GM19397 (cell line): ENCODE data around the gene IFIH1.

Experiments
- ATAC-seq: cut with Tn5 transposase; IDR thresholded peaks from one replicate; pipeline ENCODE4 v1.9.1; 2021; ENCODE audit warnings: mild to moderate bottlenecking, moderate library complexity; ENCODE audit not compliant: unreplicated experiment

Gene IFIH1

DNA sequence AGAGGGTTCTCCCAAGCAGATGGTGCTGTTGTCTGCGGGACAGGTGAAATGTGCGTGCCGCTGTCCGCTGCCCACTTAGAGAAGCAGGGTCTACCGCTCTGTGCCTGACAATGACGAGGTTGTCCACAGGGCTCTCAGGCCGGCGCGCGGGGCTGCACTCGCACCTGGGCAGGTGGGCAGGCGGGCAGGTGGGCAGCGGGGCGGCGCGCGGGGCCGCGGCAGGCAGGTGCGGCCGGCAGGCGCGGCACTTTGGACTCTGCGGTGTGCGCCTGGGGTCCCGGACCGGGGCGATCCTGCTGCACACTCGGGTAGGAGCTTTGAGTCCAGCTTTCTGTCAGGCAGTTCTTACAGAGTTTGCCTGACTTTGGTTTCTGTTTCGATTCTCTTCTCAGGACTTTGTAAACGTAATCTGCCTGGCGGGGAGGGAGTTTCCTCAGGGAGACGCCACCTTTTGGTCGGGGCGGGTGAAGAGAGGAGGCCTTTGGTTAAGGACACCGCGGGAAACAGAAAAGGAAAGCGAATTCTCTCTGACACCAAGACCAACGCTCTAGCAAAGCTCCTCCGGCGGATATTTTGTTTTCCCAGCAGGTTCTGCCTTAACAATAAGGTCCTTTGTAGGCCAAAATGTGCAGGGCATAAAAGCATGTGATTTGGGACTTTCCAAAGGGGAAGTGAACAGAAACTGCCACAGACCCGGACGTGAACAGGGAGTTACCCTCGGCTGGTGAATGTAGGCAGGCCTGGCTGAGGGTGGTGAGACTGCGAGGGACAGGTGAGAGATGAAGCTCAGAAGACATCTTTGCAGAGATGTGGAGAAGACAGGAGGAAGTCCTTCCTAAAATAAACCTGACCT, at the start of gene IFIH1:
TSS of gene IFIH1 (minus strand) at position 357 of the 853 bp plus-strand sequence. CDS start 377 bp downstream, outside the sequence.
- peak; percentile 76 for ATAC-seq

DNA sequence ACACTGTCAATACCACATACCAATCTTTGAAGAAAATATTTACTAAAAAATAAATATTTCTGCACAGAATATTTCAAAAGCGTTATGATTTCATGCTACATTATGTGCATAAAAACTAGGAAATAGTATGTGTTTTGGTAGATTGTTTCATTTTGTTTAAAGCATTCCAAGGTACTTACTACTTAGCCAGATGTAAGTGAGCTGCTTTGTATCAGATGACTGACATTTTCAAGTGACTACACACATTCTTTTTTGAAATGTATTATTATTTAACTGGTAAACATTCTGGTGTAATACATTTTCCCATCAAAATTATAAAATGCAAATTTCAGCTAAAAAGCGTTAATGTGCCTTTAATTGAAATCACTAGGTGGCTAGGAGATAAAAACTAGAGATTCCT, 46.9 kb upstream of the IFIH1 start:
- no peak for ATAC-seq

DNA sequence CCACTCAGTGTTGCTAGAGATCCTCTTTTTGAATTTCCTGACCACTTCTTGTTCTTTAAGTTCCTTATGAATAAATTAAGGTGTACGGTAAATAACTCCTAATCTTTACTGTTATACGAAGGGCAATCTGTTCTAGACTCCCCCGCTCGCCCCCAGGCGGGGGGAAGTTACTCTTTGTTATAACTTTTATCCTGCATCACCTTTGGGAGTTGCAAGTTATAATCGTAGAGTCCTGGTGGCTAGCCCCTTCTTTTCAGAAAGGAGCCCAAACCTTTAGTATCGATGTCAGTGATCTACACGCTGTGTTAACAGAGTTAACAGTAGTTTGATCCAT, 26.1 kb upstream of the IFIH1 start:
- no peak for ATAC-seq

DNA sequence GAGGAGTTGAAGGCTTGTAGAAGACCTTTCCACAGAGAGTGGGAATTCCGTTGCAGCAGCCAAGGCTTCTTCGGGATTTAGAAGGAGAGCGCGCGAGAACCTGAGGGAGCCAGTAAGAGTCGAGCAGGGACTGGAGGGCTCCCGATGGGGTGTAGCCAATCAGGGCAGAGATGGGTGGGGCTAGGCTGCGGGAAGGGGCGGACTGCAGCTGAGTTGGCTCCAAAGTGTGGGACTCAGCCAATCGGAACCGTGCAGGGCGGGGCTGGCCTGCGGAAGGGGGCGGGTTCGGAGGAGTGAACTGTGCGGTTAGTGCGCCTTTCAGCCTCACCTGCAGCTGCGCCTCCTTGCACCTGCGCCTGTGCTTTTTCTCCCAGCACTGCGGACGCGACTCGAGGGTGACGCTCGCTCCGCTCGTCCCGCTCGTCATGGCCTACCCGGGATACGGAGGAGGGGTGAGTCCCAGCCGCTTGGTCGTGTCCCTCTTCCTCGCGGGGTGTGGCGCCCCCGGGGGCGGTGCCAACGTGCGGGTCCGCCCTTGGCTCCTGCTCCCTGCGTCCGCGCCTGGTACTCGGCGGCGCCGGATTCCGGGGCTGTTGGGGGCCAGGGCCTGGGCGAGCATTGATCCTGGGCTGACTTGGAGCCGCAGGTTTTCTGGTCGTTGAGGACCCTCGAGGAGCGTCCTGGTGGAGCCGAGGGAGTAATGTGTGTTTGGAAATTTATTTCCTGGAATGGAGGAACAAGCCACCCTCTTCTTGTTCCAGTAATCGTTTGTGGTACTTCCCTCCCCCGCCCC, 25.5 kb upstream of the IFIH1 start, which contains the start of gene GCA:
TSS of gene GCA (plus strand) at position 309 of the 793 bp plus-strand sequence. CDS start at position 426, 117 bp downstream.
- peak; percentile 97 for ATAC-seq

DNA sequence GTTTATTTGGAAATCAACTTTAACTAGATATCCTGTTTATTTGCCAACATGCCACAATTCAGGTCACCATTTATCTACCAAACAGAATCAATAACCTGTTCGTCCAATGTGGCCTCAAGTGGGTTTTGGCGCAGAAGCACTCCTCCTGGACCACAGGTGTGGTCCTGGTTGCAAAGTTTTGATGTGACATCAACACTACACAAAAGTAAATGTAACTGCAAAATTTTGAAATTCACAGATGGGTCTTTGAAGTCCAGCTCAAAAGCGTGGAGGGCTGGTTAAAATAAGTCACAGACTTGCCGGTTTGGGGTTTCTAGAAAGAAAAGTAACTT, 25.0 kb upstream of the IFIH1 start:
- ATAC-seq = peak; percentile 1

DNA sequence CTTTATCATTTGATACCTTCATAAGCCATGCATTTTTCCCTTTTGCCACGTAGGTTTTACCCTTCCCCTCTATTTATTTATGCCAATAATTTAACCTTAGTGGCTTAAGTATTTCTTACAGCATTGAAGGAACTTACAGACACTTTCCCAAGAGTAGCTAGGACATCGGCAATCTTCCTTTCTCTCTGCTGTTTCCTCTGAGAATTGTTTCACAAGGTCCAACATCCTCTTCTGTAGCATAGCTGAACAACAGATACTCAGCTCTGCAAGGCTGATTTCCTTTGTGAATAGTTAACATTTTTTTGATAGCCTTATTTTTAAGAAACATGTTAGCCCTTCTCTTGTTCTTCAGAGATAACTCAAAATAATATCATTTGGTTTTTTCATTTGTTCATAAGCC, 24.4 kb upstream of the IFIH1 start:
- no peak for ATAC-seq

DNA sequence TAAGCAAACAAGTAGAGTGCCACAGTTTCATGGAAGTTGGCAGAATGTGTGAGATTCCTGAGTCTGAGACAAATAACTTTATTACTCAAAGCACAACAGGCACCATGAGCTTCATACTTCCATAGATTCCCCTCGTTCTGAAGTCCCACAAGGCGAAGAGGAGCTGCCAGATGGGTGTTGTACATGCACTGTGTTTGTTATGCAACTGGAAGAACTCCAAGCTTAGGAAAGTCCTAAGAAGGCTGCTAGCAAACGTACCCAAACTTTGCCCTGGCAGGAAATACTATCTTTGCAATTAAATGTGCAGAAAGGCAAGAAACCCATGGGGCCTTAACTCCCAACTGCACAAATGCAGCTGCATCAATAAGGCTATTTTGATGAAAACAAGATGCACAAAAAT, 23.8 kb upstream of the IFIH1 start:
- ATAC-seq = no peak

DNA sequence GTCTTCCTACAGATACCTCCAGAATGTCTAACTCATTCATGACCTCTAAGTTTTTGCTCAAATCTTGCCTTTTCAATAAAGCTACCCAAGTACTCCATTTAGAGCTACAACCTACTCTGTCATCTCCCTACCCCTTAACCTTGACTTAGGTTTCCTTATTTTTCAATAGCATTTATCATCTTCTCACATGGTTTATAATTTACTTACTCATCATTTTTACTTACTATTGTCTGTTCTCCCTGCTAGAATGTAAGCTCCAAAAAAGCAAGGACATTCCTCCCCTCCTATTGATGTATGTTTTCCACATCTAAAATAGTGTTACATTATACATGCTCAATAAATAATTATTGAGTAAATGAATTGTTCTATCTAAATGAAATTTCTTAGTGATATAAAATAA, 22.3 kb upstream of the IFIH1 start:
- no peak for ATAC-seq

DNA sequence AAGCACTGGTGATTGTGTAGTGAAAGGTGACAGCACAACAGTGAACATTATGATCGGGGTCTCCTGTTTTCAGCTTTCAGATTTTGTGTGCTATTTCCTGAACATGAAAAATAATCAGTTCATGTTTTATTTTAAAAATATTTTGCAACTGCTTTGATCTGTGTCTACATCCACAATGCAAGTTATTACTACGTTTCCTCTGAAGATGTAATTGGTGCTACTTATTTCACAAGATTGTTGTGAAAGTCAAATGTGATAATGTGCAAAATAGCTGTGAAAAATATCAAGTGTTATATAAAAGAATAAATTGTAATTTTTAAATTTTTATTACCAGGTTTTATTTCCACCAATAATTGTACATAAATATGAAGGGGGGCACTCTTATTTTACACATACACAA, 19.4 kb upstream of the IFIH1 start:
- no peak for ATAC-seq

DNA sequence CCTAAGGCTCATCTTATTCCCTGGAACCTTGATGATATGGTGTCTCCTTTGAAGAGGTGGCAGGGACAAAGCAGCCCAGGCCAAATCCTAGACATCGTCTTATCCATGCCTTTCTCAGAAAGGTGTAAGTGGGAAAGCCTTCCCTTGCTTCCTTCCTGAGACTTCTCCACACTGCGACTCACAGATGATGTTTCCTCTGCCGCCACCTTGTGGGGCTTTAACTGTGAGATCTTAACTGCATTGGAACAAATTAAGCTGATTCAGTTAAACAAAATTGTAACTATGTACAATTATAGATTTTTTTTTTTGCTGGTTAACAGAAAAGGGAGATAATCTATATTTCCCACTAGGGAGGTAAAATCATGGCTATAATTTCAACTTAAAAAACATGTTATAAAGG, 15.5 kb upstream of the IFIH1 start:
- ATAC-seq = peak; percentile 56

DNA sequence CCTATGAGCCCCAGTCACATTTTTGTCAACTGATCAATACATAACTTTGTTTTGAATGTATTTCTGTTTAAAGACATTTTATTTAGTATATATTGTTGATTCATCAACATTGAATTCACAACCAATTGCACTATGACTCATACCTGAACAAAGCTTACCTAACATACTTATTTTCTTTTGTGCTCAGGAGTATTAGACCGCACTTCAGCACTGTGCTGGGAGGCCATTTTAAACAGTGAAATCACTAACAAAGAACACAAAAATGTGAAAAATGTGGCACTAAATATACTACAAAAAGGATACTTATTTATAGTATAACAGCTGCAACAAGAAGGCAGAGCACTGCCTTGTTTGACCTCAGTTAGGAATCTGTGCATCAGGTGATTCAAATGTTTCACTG, 12.4 kb upstream of the IFIH1 start:
- ATAC-seq = no peak

DNA sequence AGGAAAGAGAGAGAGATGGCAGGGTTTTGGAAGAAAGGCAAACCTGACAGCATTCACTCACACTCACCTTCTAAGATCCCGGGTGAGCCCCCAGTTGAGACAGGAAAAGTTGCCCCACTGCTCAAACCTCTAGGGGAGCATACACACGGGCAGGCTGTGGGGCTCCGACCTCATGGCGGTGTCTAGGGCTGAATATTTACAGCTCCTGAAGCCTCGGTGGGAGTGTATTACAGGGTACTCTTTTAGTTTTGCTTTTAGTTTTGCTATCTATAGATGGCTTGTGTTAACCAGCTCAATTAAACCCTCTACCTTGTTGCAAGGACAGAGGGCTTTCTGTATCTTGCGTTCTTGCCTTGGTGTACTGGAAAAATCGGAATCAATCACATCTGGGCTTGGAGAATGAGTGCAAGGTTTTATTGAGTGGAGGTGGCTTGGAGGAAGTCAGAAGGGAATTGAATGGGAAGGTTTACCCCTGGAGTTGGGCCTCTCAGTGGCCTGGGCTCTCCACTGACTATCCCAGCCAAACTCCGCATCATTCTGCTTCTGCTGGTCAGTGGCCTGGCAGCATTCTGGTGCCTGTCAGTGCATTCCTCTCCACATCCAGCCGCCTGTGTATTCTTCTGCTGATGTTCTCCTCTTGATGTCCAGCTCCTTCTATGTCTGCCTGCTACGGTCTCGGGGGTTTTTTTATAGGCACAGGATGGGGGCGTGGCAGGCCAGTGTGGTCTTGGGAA, 10.1 kb upstream of the IFIH1 start:
- peak; percentile 82 for ATAC-seq

DNA sequence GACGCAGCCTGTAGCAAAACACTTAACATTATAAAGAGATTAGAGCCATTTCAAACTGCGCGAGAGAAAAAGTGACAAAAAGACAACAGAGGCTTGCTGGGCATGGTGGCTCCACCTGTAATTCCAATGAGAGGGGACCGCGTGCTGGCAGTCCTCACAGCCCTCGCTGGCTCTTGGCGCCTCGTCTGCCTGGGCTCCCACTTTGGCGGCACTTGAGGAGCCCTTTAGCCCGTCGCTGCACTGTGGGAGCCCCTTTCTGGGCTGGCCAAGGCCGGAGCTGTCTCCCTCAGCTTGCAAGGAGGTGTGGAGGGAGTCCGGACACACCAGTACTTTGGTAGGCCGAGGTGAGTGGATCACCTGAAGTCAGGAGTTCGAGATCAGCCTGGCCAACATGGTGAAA, 9.3 kb upstream of the IFIH1 start:
- no peak for ATAC-seq

DNA sequence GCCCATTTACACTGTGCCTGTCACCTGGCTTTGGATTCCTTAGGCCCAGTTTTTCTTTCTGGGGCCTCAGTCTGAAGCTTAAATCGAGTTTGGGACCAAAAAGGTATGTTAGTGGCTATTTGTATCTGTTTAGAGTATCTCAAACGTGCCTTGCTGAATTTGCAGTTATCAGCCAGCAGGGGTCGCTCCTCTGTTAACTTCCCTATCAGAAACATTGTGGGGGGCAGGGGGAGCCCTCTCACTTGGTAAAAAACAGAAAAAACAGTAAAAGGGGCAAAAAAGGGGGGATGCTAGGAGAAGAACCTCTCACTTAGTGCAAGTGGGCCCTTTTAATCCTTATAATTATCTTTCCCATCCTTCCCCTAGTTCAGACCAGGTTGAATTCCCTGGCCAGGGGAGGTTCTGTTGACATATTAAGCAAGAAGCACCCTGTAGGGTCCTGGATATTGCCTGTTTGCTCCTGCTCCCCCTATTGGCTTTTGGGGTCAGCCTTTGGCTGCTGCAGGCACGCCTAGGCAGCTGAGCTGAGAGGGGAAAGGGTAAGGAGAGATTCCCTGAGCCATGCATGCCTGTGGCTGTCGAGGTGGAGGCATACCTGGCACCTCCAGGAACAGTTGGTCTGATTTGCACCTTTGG, 8.8 kb upstream of the IFIH1 start:
- ATAC-seq = no peak

DNA sequence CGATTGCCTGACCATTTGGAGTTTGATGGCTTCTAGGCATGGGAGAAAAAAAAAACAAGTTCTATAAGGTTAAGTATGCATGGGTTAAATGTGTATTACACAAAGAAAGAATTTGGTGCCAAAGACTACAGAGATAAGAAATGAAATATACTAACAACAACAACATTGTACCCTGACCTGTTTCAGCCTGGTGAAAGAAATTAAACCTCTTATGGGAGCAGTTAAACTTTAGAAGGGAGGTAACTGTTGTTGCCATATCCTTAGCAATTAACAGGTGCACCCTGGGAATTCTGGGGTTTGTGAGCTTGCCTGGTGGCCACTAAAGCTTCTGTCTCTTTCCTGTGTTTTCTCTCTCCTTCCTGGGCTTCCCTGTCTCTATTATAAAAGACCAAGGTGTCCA, 6.5 kb upstream of the IFIH1 start:
- ATAC-seq = no peak

DNA sequence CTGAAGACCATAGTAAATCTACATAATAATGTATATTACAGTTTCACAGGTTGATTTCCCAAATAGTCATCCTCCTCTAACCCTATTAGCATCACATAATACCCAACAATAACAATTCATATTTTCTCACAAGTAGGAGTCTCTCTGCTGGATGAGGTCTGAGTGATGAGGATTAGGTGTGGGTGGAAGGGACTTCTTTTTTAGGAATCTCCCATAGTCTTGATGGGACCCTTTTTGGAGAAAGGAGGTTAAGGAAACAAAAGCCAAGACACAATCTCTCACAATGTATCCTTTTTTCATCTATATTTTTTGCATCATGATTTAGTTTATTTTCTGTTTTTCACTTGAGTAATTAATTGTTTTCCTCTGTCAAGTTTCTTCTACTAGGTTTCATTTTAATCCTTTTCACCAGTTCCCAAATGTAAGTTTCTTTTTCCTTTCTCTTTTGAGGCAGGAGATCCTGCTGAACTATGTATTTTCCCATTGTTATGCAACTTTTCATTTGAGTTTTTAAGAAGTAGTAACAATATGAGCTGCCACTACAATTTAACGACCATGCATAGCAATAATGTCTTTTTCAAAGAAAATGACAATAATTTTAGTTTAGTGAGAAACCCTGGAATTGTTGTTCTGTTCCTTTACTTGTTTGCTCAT, 2.5 kb upstream of the IFIH1 start:
- ATAC-seq = no peak

DNA sequence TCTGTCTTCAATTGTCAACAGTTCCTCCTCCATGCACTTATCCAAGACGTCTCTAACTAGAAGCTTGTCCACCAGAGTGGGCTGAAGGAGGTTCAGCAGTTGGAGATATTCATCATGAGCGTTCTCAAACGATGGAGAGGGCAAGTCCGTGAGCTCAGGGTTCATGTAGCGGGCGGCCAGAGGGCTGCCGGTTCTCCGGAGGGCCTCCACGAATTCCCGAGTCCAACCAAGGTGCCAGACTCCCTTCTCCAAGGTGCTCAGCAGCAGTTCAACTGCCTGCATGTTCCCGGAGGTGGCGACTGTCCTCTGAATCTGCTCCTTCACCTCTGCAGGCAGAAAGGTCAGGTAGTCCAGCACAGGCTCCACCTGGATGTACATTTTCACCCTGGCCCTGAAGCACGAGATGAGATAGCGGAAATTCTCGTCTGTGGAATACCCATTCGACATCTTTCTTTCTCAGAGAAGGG, 590 bp downstream of the IFIH1 start:
- ATAC-seq = peak; percentile 2

DNA sequence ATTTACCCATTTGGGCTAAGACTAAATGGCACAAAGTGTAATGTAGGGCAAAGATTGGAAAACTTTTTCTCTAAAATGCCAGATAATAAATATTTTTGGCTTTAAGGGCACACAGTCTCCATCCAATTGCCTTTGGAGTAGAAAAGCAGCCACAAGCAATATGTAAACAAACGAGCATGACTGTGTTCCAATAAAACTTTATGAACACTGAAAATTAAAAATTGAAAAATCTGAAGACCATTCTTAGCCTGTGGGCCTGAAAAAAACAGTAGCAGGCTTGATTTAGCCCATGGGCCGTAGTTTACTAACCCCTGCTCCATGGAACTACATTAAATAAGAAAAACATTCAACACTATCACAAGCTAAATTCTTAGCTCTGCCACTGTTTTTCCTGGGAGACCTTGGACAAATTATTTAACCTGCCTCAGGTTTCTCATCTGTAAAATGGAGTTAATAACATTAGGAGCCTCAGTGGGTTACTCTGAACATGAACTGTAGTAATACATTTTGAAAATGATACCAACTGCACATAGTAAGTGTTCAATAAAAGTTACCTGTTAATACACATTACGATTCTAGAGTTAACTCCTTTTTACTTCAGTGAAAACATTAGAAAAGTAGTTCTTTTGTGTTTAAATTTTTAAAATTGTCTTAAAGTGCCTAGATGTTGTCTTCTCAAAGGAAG, 1.3 kb downstream of the IFIH1 start:
- no peak for ATAC-seq

DNA sequence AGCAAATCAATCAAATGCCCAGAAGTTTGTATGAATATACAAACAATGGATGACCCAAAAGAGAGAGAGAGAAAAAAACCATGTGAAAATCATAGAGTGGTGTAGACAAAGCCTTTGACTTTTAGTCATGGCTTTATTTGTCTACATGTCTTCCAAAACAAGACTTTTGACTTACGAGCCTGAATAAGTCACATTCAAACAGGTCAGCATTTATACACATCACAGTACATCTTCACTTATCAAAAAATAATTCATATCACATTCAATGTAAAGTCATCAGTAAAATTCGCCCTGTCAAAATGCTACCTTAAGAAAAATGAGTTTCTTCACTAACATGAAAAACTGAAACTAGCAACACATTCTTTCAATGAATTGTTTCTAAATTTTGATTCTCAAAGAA, 1.9 kb downstream of the IFIH1 start:
- ATAC-seq = no peak

DNA sequence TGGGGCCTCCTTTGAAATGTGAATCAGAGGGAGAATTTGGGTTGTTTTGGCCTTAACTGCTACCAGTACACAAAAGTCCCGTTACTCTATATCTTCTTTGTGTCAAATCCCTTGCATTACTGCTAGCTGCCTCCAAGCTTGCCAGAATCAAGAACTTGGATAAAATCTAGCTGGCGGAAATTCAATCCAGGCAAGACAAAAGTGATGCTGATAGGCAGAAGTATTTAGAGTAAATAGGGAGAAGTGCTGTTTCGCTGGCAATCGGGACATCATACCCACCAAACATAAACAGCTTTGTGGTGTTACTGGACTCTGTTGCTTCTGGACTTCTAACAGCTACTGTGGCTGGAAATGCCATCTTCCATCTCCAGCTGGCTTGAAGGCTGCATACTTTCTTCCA, 2.5 kb downstream of the IFIH1 start:
- ATAC-seq = no peak
